NOMO-1 treated with DMSO at 0.1 percent for 48 hours (cell line): ENCODE measurements around the gene RMDN2.

Source experiments
- DNase-seq: peaks from one replicate; lab custom pipeline; 2025; ENCODE audit not compliant: unreplicated experiment; lab: John Stamatoyannopoulos, UW

The RMDN2 gene

DNA sequence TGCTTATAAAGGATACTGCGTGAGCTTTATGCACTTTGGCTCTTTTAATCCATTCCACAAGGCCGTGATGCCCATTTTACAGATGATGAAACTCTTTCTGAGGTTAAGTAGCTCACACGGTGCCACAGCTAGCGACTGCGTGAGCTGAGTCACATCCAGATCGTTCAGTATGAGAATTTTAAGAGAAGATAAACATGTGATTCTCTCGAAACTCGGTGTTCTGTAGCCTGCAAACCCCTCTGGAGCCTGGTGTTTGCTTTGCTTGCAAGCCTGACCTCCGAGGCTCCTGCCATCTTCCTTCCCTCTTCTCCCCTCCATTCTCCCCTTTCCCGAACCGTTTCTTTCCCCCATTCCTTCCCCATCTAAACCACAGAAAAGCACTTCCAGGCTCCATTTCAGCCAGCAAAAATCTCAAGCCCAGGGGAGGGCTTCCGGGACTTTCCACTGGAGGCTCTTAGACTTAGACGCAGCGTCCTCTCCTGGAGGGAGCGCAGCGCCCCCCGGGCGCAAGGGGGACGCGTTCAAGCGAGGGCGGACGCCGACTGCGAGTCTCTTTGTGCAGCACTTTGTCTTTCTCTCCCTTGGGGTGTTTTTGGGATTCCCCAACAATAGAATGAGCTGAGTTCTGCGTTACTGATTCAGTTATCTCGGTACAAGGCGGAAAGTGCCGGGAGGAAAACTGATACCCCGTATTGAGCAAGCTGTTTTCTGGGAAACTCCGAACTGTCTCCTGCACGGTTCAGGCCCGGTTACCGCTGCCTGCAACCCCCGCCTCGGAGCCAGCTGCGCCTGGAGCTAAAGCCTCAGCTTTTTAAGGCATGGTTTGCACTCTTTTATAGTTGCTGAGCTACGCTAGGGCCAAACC, 112.9 kb downstream of the RMDN2 start:
- no peak for DNase-seq

DNA sequence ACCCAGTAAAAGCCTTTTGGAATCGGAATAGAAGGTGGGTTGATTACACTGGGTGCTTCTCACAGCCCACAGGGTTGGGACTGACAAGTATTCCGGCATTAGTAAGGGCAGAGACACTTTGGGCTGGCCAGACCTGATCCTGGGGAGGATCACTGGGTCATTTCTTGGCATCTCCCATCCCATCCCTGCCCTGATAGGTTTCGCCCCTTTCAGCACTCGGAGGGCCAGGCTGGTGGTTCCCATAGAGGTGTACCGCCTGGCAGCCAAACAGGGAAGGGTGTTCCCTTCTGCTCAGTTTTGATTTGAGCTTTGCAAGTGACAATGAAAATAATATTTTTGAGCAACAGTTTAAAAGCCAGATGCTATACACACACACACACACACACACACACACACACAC, 113.6 kb downstream of the RMDN2 start:
- DNase-seq = no peak

DNA sequence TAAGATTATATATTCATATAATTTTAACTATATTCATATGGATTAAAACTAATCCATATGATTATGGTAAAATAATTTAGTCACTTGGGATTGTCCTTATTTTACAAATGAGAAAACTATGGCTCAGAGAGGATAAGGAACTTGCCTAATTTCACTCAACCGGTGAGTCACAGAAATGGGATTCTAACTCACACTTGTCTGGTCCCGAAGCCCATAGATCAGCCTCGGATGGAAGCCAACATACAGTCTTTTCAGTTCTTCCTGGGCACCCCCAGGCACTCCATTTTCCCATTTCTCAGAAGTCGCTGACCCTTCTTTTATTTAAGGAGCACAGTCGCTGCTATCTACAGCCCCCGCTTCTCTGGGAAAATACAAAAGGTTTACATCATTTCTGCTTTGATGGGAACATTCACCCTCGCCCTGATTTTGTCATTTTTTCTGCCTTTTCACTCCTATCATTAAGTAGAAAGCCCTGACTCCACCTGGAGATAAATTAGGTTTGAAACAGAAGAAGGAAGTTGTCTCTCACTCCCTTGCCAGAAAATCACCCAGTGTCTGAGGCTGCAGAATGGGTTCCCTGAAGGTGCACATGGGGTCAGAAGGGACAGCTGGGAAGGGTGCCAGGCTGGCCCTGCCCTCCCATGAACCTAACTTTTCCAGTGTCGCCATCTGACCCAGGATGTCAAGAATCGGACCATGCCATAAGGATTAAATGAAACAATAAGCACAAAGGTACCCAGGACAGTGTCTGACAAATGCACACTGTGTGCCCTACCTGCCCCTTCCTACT, 114.2 kb downstream of the RMDN2 start:
- no peak for DNase-seq

DNA sequence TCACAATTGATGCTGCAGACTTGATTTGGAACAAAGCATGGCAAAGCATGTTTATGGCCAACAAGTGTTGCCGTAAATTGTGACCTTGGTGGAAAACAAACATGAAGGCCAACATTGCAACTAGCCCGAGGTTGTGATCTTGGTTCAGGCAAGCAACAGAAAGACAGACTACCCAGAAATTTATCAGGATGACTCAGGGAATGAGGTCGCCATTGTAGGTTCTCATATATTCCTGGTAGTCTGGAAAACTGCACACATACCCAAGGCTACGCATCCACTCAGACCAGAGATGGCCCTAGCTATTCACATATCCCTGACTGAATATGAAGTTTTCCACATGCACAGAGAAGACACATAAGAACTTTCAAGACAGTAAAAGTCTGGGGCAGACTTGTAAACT, 120.7 kb downstream of the RMDN2 start:
- DNase-seq = no peak

DNA sequence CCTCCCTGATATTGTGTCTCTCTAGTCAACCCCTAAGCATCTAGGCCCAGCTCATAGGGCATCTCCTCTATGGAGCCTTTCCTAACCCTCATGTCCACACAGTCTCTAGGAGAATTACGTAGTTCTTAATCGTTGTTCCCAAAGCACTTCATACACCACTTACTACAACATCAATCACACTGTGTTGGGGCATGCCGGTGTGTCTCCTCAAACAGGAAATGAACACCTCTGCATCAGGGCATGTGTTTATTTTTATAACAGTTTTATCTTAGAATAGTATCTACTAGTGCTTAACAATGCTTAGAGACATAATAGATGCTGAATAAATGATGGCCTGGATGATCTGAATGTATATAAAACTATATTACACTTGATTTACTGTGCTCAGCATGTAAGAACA, 131.1 kb downstream of the RMDN2 start:
- no peak for DNase-seq

DNA sequence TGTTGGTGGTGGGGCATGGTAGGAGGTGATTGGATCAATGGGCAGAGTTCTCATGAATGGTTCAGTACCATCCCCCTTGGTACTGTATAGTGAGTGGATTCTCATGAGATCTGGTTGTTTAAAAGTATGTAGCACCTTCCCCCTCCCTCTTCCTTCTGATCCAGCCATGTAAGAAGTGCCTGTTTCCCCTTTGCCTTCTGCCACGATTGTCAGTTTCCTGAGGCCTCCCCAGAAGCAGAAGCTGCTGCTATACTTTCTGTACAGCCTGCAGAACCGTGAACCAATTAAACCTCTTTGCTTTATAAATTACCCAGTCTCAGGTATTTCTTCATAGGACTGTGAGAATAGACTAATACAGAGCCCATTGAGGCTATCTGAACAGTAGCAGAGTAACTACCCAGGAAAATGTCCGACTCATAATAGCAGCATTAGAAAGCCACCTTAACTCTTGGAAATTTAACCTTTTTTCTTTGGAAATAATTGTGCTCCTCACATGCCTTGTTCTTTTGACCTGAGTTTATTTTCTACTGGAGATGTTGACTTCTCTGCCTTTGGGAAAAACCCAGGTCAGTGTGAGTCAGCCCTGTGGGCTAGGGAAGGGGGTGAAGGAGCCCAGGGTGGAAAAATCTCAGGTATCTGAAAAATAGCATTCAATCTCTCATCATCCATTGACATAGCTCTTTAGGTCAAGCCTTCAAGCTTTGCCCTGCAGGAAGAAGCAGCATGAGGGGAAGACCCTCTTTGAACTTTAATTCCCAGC, 132.7 kb downstream of the RMDN2 start:
- DNase-seq = peak; percentile 71

DNA sequence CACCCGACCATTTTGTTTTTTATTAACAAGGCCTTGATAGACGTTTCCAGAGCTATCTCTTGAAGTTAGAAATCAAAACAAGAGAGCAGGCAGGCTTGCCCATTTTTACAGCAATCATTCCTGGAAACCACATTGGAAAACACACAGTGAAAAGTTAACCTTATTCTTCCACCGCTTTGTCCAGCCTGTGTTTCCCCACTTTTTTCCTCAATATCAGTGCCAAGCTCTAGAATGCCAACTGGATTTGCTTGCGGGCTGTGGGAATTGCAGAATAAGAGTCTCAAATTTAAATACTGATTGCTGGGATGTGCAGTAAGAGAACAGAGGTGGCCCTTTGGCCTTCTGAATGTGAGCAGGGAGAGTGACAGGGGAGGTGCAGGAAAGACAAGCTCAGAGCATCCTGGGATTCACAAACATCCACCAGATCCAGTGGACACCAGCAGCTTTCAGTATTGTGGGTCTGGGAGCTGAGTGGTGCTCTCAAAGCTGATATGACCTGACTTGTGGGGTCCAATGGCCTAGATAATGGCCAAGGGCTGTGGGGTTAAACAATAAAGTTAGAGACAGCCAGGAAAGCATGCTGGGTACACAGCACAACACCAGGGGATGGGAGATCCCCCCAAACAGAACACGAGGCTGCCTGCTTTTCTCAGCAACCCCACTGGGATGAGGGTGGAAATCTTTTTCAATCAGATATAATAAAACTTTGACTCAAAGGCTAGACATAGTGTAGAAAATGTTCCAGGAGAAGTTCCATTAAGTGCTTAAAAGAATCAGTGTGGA, 135.3 kb downstream of the RMDN2 start:
- DNase-seq = no peak

DNA sequence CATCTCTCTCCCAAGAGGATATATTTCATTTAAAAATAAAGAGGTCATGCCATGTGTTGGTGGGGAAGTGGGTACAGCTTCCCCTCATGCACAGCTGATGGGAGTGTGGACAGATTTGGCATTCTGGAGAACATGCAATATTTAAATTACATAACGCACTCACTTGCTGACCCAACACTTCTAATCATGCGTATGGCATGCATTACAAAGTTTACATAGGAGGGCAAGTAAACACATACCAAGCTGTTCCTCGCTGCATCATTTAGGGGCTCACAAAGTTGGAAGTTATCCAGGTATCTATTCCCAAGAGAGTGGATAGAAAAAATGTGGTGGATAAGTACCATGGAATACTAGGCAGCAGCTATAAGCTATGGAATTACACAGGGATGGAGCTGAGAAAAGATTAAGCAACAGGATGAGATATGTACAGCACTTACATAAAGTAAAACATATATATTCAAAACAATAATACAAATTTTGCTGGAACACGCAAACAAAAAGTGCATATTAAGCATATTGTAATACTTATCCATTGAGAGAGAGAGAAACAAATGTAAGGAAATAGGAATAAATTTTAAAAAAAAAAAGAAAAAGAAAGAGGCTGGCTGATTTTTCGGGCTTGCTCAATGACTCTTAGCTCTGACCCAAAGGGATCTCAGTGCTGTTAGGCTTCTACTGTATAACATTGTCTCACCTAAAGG, 139.9 kb downstream of the RMDN2 start:
- no peak for DNase-seq

DNA sequence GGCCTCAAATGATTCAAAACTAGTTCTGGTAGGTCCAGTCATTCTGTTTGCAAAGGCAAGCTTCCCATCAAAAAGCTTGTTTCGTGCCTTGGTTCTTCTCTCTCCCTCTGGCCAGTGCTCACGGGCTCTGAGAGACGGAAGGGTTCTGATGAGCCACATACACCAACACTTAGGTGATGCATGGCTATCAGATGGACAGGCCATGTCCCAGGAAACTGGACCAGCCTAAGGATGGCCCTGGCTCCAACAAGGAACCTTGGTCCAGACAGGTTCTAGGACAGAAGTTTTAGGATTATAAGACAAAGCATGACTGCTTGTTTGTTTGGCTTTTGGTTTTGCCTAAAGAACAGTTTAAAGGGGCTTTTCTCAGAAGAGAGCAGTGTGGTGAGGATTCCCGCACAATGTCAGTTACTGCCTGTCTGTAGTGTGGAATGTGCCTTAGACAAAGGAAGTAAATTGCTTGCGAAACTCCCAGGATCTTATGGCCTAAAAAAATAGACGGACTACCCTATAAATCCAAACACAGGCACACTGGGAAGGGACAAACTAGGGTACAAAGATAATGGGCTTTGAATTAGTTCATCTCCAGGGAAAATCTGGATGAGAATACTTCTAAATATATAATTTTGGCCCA, 140.5 kb downstream of the RMDN2 start:
- no peak for DNase-seq

DNA sequence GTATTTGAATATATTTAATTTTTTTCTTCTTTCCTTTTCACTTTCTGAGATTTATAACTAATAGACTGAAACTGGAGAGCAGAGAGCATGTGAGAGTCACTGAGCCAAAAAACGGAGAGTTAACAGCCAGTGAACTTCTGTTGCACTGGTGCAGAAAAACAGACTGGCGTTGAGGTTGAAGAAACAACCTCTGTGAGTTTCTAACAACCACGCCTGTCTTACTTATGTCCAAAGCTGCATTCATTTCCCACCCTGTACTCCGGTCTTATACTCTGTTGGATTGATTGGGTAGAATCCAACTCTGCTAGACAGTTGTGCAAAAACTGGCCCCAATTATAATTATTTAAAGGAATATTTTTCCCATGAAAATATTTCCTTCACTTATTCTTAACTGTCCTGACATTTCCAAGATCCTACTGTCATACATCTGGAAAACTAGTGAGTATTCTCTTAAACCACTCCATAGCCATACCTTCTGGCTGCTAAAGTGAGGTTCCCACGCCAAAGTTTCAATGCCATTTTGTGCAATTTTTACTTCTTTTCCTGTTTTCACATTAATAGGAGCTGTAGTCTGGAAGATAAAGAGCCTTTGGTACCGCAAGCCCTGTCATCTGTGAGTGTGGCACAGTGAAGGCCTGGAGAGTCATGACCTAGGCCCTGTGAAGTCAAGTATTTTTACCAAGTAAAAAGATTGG, 141.5 kb downstream of the RMDN2 start:
- no peak for DNase-seq
